NCI-H345 treated with DMSO at 0.1 percent for 48 hours (cell line): ENCODE measurements around the gene UEVLD.
"Not testable (repeated sequence)": the region's sequence is repeated elsewhere in the genome, so short reads cannot be mapped to it uniquely, and the experiment has no call there.

Source experiments
- DNase-seq: peaks from one replicate; lab custom pipeline; 2025; ENCODE audit not compliant: unreplicated experiment; lab: John Stamatoyannopoulos, UW

UEVLD gene

GRCh38 chr11:18588297-18589252 lies at the start of gene UEVLD:
UEVLD (minus strand) TSS chr11:18588734; CDS start chr11:18588654, 80 bp downstream.
- DNase-seq = peak; percentile 57

GRCh38 chr11:18634140-18635032 lies 45.9 kb upstream of the UEVLD start, which contains the start of gene SPTY2D1:
SPTY2D1 (minus strand) TSS chr11:18634342; CDS start chr11:18634257, 85 bp downstream.
- peak; percentile 97 for DNase-seq

- DNase-seq = no peak
Observed at GRCh38 chr11:18633256-18634139, 45.0 kb upstream of the UEVLD start.

GRCh38 chr11:18632841-18633240 lies 44.3 kb upstream of the UEVLD start:
- no peak for DNase-seq

GRCh38 chr11:18624161-18624560 lies 35.6 kb upstream of the UEVLD start:
- no peak for DNase-seq

- DNase-seq = no peak
Observed at GRCh38 chr11:18623707-18624106, 35.2 kb upstream of the UEVLD start.

GRCh38 chr11:18618342-18619025 lies 29.9 kb upstream of the UEVLD start:
- DNase-seq = no peak

GRCh38 chr11:18617688-18618341 lies 29.3 kb upstream of the UEVLD start:
- DNase-seq = no peak

GRCh38 chr11:18615628-18616392 lies 27.3 kb upstream of the UEVLD start:
- no peak for DNase-seq

GRCh38 chr11:18614667-18615066 lies 26.1 kb upstream of the UEVLD start:
- DNase-seq = no peak

GRCh38 chr11:18612394-18612793 lies 23.9 kb upstream of the UEVLD start:
- DNase-seq = no peak

GRCh38 chr11:18611196-18611595 lies 22.7 kb upstream of the UEVLD start:
- no peak for DNase-seq

GRCh38 chr11:18608376-18608775 lies 19.8 kb upstream of the UEVLD start:
- DNase-seq = no peak

- DNase-seq = no peak
Observed at GRCh38 chr11:18600915-18601569, 12.5 kb upstream of the UEVLD start.

GRCh38 chr11:18599739-18600230 lies 11.3 kb upstream of the UEVLD start, which contains the start of gene MISFA:
MISFA (plus strand) TSS chr11:18599789; CDS start chr11:18599929, 140 bp downstream.
- DNase-seq = no peak

- no peak for DNase-seq
Observed at GRCh38 chr11:18594999-18595749, 6.6 kb upstream of the UEVLD start.

- not testable (repeated sequence) for DNase-seq
Observed at GRCh38 chr11:18594088-18594487, 5.6 kb upstream of the UEVLD start.
